Uterus (tissue), 2 donors: Measurements from ENCODE around the gene MUC5AC.

Experiments
- POLR2A ChIP-seq, 2 donors: fragments of 450-650 bp; IDR thresholded peaks; one replicate each; pipeline ENCODE4 v1.6.1; 2016; ENCODE audit warnings: antibody characterized with exemption in 2 of 2, mild to moderate bottlenecking in 1 of 2, moderate library complexity in 1 of 2
- TF ChIP-seq, protein P1 (sequence below), 4 experiments: fragments of 200-600 bp in 2 of 4; fragments of 450-650 bp in 2 of 4; sonication (generic) in 2 of 4; IDR thresholded peaks; one replicate each; pipeline ENCODE4 v1.5.1; 2016 to 2019; ENCODE audit warnings: antibody characterized with exemption in 4 of 4, mild to moderate bottlenecking in 2 of 4, moderate library complexity in 1 of 4

DNA sequence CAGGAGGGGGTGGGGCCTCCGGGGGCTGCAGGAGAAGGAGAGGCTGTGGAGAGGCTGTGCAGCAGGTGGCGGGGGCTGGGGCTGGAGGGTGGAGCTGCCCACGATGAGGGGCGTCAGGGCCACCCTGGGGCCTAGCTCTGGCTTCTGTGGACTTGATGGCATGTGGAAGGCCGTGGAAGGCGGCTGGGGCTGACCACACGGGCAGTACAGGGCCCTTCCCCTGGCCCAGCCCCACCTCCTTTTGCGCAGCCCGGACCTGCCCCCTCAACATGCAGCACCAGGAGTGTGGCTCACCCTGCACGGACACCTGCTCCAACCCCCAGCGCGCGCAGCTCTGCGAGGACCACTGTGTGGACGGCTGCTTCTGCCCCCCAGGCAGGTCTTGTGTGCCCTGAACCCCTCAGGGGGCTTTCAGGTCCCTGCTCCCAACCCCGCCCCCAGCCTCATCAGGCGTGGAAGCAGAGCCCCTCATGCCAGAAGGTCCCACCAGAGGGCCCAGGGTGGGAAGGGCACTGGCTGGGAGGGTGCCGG is 71.2 kb downstream of the MUC5AC start:
- TF ChIP-seq, protein P1, sequence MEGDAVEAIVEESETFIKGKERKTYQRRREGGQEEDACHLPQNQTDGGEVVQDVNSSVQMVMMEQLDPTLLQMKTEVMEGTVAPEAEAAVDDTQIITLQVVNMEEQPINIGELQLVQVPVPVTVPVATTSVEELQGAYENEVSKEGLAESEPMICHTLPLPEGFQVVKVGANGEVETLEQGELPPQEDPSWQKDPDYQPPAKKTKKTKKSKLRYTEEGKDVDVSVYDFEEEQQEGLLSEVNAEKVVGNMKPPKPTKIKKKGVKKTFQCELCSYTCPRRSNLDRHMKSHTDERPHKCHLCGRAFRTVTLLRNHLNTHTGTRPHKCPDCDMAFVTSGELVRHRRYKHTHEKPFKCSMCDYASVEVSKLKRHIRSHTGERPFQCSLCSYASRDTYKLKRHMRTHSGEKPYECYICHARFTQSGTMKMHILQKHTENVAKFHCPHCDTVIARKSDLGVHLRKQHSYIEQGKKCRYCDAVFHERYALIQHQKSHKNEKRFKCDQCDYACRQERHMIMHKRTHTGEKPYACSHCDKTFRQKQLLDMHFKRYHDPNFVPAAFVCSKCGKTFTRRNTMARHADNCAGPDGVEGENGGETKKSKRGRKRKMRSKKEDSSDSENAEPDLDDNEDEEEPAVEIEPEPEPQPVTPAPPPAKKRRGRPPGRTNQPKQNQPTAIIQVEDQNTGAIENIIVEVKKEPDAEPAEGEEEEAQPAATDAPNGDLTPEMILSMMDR (IDR thresholded peaks at IDR 0.05): no peak
- no peak for TF ChIP-seq POLR2A (IDR thresholded peaks at IDR 0.05)
